ENCODE results near the gene CD47. TPM values are rescaled to one million over a fixed set of nuclear protein-coding genes. Genes with fewer than 3 reads are reported as not detected.

The CD47 gene
- total and polyA plus RNA-seq, 2 experiments from 2014 or later: 81.7 to 101 TPM

DNA sequence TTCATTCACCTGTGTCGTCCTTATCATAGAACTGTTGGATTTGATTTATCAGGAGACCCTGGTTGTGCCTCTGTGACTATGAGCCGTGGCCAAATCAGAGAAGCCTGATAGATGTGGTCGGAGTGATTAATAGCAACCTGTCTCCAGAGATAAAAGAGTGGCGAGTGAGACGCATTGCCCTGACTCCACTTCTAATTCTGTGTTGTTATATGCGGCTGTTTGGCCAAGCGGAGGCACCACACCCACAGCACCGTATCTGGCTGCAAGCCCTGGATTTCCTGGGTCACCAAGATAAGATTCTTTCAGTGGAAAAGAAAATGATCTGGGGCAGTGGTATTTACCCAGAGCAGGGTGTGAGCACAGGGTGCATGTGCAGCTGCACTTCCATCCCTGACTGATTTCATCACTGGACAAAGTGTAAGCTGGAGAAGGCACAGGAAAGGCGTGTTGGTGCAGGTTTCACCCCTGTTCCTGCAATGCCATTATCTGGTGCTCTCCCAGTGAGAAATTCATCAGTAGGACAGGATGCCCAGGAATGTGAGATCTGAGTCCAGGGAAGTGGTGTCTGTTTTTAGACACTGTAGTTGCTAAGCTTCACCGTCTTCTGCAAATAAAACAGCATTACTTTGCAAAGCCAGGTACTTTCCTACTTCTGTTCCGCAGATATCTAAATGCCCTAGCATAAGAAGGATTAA lies 84.6 kb downstream of the CD47 start:
- H3K27ac ChIP-seq: peak overlapping the region; percentile 56
- no peaks in the 10 kb centered on the region for H4K20me1 ChIP-seq (ENCODE audit: insufficient read depth, poor library complexity, severe bottlenecking)
- DNase-seq (ENCODE audit: low spot score): peak; percentile 77
- peaks cover 4% of the 10 kb centered on the region for H3K4me1 ChIP-seq (ENCODE audit: insufficient read depth)
- H3K9me3 ChIP-seq (ENCODE audit: low read depth): no peaks in the 10 kb centered on the region
- H3K4me2 ChIP-seq: peak overlapping the region; percentile 56
- no peaks in the 10 kb centered on the region for H3K27me3 ChIP-seq
- peak overlapping the region; percentile 38 for H2AFZ ChIP-seq
- H3K4me3 ChIP-seq: no peak overlapping the region
- H3K79me2 ChIP-seq: no peaks in the 10 kb centered on the region
- H3K36me3 ChIP-seq (replicated peaks; ENCODE audit: insufficient read depth, low read depth): no peaks in the 10 kb centered on the region
- no peaks in the 10 kb centered on the region for H3K9me2 ChIP-seq (replicated peaks; ENCODE audit: insufficient read depth)
- TF ChIP-seq EZH2 (IDR thresholded peaks at IDR 0.05; ENCODE audit: borderline replicate concordance) (no peak), EZH2phosphoT487 (IDR thresholded peaks at IDR 0.05; ENCODE audit: low read depth, severe bottlenecking, unreplicated experiment) (no peak)
- TF ChIP-seq, protein P1, sequence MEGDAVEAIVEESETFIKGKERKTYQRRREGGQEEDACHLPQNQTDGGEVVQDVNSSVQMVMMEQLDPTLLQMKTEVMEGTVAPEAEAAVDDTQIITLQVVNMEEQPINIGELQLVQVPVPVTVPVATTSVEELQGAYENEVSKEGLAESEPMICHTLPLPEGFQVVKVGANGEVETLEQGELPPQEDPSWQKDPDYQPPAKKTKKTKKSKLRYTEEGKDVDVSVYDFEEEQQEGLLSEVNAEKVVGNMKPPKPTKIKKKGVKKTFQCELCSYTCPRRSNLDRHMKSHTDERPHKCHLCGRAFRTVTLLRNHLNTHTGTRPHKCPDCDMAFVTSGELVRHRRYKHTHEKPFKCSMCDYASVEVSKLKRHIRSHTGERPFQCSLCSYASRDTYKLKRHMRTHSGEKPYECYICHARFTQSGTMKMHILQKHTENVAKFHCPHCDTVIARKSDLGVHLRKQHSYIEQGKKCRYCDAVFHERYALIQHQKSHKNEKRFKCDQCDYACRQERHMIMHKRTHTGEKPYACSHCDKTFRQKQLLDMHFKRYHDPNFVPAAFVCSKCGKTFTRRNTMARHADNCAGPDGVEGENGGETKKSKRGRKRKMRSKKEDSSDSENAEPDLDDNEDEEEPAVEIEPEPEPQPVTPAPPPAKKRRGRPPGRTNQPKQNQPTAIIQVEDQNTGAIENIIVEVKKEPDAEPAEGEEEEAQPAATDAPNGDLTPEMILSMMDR (IDR thresholded peaks at IDR 0.05; ENCODE audit: poor library complexity): no peak
- 28% methylated on average over 11 of the region's 11 CpGs for WGBS (ENCODE audit: low lambda C conversion rate, missing lambda C conversion rate)

DNA sequence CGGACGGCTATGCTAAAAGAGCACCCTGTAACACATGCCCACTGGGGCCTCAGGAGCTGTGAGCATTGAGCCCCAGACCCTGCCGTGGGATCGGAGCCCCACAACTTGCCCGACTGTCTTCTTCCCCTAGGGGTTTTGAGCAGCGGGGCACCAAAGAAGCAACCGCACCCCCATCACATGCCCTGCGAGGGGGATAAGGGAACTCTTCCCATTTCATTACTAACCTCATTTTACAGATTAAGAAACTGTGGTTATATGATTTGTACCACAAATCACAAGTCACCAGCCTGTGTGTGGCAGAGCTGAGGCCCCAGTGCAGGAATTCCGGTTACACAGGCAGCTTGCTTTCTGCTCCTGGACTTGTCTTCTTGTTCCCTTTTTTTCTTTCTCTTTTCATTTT lies 86.2 kb downstream of the CD47 start:
- no peak overlapping the region for H2AFZ ChIP-seq
- no peaks in the 10 kb centered on the region for H3K36me3 ChIP-seq (replicated peaks; ENCODE audit: insufficient read depth, low read depth)
- TF ChIP-seq EZH2 (IDR thresholded peaks at IDR 0.05; ENCODE audit: borderline replicate concordance) (no peak), EZH2phosphoT487 (IDR thresholded peaks at IDR 0.05; ENCODE audit: low read depth, severe bottlenecking, unreplicated experiment) (no peak)
- TF ChIP-seq, protein P1 (IDR thresholded peaks at IDR 0.05; ENCODE audit: poor library complexity): no peak
- H3K9me3 ChIP-seq (ENCODE audit: low read depth): no peaks in the 10 kb centered on the region
- 86% methylated on average over 9 of the region's 9 CpGs for WGBS (ENCODE audit: low lambda C conversion rate, missing lambda C conversion rate)
- DNase-seq (ENCODE audit: low spot score): no peak
- H3K79me2 ChIP-seq: no peaks in the 10 kb centered on the region
- no peaks in the 10 kb centered on the region for H3K9me2 ChIP-seq (replicated peaks; ENCODE audit: insufficient read depth)
- H3K27ac ChIP-seq: no peak overlapping the region
- H4K20me1 ChIP-seq (ENCODE audit: insufficient read depth, poor library complexity, severe bottlenecking): no peaks in the 10 kb centered on the region
- no peak overlapping the region for H3K4me2 ChIP-seq
- H3K4me1 ChIP-seq (ENCODE audit: insufficient read depth): peaks cover 4% of the 10 kb centered on the region
- H3K4me3 ChIP-seq: no peak overlapping the region
- no peaks in the 10 kb centered on the region for H3K27me3 ChIP-seq

DNA sequence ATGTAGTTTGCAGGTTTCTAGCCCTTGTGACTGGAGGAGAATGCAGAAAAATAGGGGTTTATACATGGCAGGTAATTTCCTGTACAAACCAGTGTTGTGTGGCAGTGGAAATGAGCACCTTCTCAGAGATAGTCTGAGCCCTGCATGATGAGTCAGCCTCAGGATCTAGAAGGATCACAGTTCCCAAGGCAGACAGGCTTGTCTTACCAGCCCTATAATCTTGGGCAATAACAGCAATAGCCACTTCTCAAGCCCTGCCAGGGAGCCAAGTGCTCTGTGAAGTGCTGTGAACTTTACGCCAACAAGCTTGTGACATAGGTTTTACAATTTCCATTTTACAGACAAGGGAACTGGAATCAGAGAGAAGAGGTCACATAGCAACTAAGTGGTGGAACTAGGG lies 89.4 kb downstream of the CD47 start:
- no peaks in the 10 kb centered on the region for H3K79me2 ChIP-seq
- no peaks in the 10 kb centered on the region for H3K36me3 ChIP-seq (replicated peaks; ENCODE audit: insufficient read depth, low read depth)
- no peaks in the 10 kb centered on the region for H3K9me3 ChIP-seq (ENCODE audit: low read depth)
- no peaks in the 10 kb centered on the region for H4K20me1 ChIP-seq (ENCODE audit: insufficient read depth, poor library complexity, severe bottlenecking)
- no peak overlapping the region for H3K4me3 ChIP-seq
- no peaks in the 10 kb centered on the region for H3K9me2 ChIP-seq (replicated peaks; ENCODE audit: insufficient read depth)
- peaks cover 4% of the 10 kb centered on the region for H3K4me1 ChIP-seq (ENCODE audit: insufficient read depth)
- H3K4me2 ChIP-seq: no peak overlapping the region
- DNase-seq (ENCODE audit: low spot score): peak; percentile 80
- no peak overlapping the region for H2AFZ ChIP-seq
- H3K27ac ChIP-seq: peak overlapping the region; percentile 80
- TF ChIP-seq EZH2phosphoT487 (IDR thresholded peaks at IDR 0.05; ENCODE audit: low read depth, severe bottlenecking, unreplicated experiment): no peak
- TF ChIP-seq, protein P1 (IDR thresholded peaks at IDR 0.05; ENCODE audit: poor library complexity): no peak
- no peak for TF ChIP-seq EZH2 (IDR thresholded peaks at IDR 0.05; ENCODE audit: borderline replicate concordance)
- H3K27me3 ChIP-seq: no peaks in the 10 kb centered on the region
- 59% methylated on average over 1 of the region's 1 CpG for WGBS (ENCODE audit: low lambda C conversion rate, missing lambda C conversion rate)
